Right atrium auricular region (tissue), 2 donors: ENCODE results near the gene PTPRN2. TPM values are rescaled to one million over a fixed set of nuclear protein-coding genes. Genes with fewer than 3 reads are reported as not detected.

Experiments used
- DNase-seq: peaks from one replicate; pipeline ENCODE4 v3.0.0-alpha.2; 2019; ENCODE audit warnings: low spot score
- H3K27ac ChIP-seq, 2 donors: fragments of 200-600 bp; sonication (generic); 1 replicate in 1 of 2; 2 replicates in 1 of 2; pipeline ENCODE4 v1.5.1; 2016 to 2019
- H3K27me3 ChIP-seq, 2 donors: fragments of 200-600 bp; sonication (generic); one replicate each; pipeline versions ENCODE4 v1.5.1 to v1.6.0; 2017 to 2019
- H3K36me3 ChIP-seq: fragments of 200-600 bp; sonication (generic); one replicate; pipeline ENCODE4 v1.5.1; 2016
- H3K4me1 ChIP-seq, 2 donors: fragments of 200-600 bp; sonication (generic); one replicate each; pipeline versions ENCODE4 v1.5.1 to v1.6.0; 2017 to 2019
- H3K4me3 ChIP-seq, 2 donors: fragments of 200-600 bp; sonication (generic); 1 replicate in 1 of 2; 2 replicates in 1 of 2; pipeline ENCODE4 v1.5.1; 2017 to 2019; ENCODE audit warnings: mild to moderate bottlenecking in 1 of 2, moderate library complexity in 1 of 2
- H3K9me3 ChIP-seq, 2 donors: fragments of 200-600 bp; sonication (generic); one replicate each; pipeline ENCODE4 v1.5.1; 2019
- CTCF ChIP-seq, 2 donors: fragments of 200-600 bp; sonication (generic); IDR thresholded peaks; one replicate each; pipeline ENCODE4 v1.5.1; 2019; ENCODE audit warnings: antibody characterized with exemption in 2 of 2
- total RNA-seq, 2 donors: library from RNA; depleted of rRNA; stranded (reverse); fragments of >200 nt; gene quantifications; one replicate each; pipeline ENCODE4 v1.1.0, GENCODE V29; 2016

The PTPRN2 gene
- total RNA-seq, 2 donors from 2014 or later, result 2.6 to 2.7 TPM

- no peaks in the 10 kb centered on the region for H3K36me3 ChIP-seq
- no peak for TF ChIP-seq CTCF (IDR thresholded peaks at IDR 0.05)
- H3K4me3 ChIP-seq, result no peak overlapping the region
- no peaks in the 10 kb centered on the region for H3K4me1 ChIP-seq
- H3K27me3 ChIP-seq, result no peaks in the 10 kb centered on the region
- no peak overlapping the region for H3K27ac ChIP-seq
- DNase-seq, result no peak
- H3K9me3 ChIP-seq, result no peaks in the 10 kb centered on the region
Observed at GRCh38 chr7:158252837-158253669, 334.6 kb downstream of the PTPRN2 start.

- H3K27me3 ChIP-seq, result no peaks in the 10 kb centered on the region
- H3K36me3 ChIP-seq, result no peaks in the 10 kb centered on the region
- TF ChIP-seq CTCF (IDR thresholded peaks at IDR 0.05), result no peak
- no peaks in the 10 kb centered on the region for H3K4me1 ChIP-seq
- H3K9me3 ChIP-seq, result no peaks in the 10 kb centered on the region
- H3K4me3 ChIP-seq, result no peak overlapping the region
- H3K27ac ChIP-seq, result no peak overlapping the region
- DNase-seq, result no peak
Observed at GRCh38 chr7:158252081-158252836, 335.4 kb downstream of the PTPRN2 start.

GRCh38 chr7:158251061-158251965, 336.3 kb downstream of the PTPRN2 start:
- no peak overlapping the region for H3K27ac ChIP-seq
- H3K4me1 ChIP-seq, result no peaks in the 10 kb centered on the region
- H3K27me3 ChIP-seq, result no peaks in the 10 kb centered on the region
- no peak for TF ChIP-seq CTCF (IDR thresholded peaks at IDR 0.05)
- H3K36me3 ChIP-seq, result no peaks in the 10 kb centered on the region
- H3K4me3 ChIP-seq, result no peak overlapping the region
- H3K9me3 ChIP-seq, result no peaks in the 10 kb centered on the region
- no peak for DNase-seq

- no peak for TF ChIP-seq CTCF (IDR thresholded peaks at IDR 0.05)
- Histone ChIP-seq H3K4me1 (no peaks in the 10 kb centered on the region), H3K4me3 (no peak overlapping the region), H3K27me3 (no peaks in the 10 kb centered on the region), H3K36me3 (no peaks in the 10 kb centered on the region), H3K27ac (no peak overlapping the region), H3K9me3 (no peaks in the 10 kb centered on the region)
- no peak for DNase-seq
Observed at GRCh38 chr7:158249692-158250091, 337.9 kb downstream of the PTPRN2 start.

GRCh38 chr7:158248816-158249215, 338.8 kb downstream of the PTPRN2 start:
- no peaks in the 10 kb centered on the region for H3K36me3 ChIP-seq
- no peak for TF ChIP-seq CTCF (IDR thresholded peaks at IDR 0.05)
- H3K27me3 ChIP-seq, result no peaks in the 10 kb centered on the region

More at GRCh38 chr7:158248816-158249215, 338.8 kb downstream of the PTPRN2 start:
- H3K27ac ChIP-seq, result no peak overlapping the region
- no peaks in the 10 kb centered on the region for H3K9me3 ChIP-seq
- H3K4me1 ChIP-seq, result no peaks in the 10 kb centered on the region
- DNase-seq, result no peak
- H3K4me3 ChIP-seq, result no peak overlapping the region
